ENCODE measurements around the gene DUXB.

GRCh38 chr16:75687361-75687760, 13.9 kb downstream of the DUXB start:
- TF ChIP-seq GATA2 (IDR thresholded peaks at IDR 0.05; ENCODE audit: low read depth, low read length) (no peak), GATA3 (IDR thresholded peaks at IDR 0.05; ENCODE audit: low read depth, low read length) (no peak)

Data from SH-SY5Y (cell line).